HepG2 (cell line): Measurements from ENCODE around the gene DOK5. TPM values are rescaled to one million over a fixed set of nuclear protein-coding genes. Genes with fewer than 3 reads are reported as not detected.

Experiments
- ATAC-seq: fragments of 200-7000 bp; cut with Tn5 transposase; 3 replicates; pipeline ENCODE4 v1.9.1; 2020; ENCODE audit warnings: mild to moderate bottlenecking, moderate library complexity
- BruUV-seq: library from RNA; stranded (reverse); fragments of 400-500 nt; replicated peaks from 2 replicates; lab custom pipeline; 2021; lab: Mats Ljungman, UMichigan
- CTCF ChIA-PET: fragments of 300-600 bp; formaldehyde crosslinking; extraction: SDS; loops from one replicate; lab custom pipeline; 2021; ENCODE audit warnings: low total read pairs, inconsistent platforms, low intra/inter-chr PET ratio; lab: Yijun Ruan, JAX
- POLR2A ChIA-PET: fragments of 350-600 bp; sonication (Branson Sonifier 250); formaldehyde crosslinking; loops from one replicate; lab custom pipeline; 2020; ENCODE audit warnings: antibody characterized with exemption, inconsistent platforms; lab: Yijun Ruan, JAX
- DNase-seq: peaks from one replicate; pipeline ENCODE4 v3.0.0-alpha.2; 2015; ENCODE audit warnings: low spot score
- FAIRE-seq: peaks from 3 replicates; lab custom pipeline; 2011; peaks lifted over from hg19 to GRCh38; lab: Jason Lieb, UNC
- H2AFZ ChIP-seq: one replicate; pipeline ENCODE4 v1.6.1; 2011; ENCODE audit warnings: low read length, inconsistent platforms
- H3K27ac ChIP-seq: fragments of 300-600 bp; 3 replicates; pipeline ENCODE4 v1.8.0; 2011; ENCODE audit warnings: mixed run types, mild to moderate bottlenecking, mixed read lengths, low read length, inconsistent platforms; ENCODE audit not compliant: insufficient read depth; ENCODE audit errors: extremely low read length
- H3K27me3 ChIP-seq, 2 experiments: fragments of 200-600 bp in 1 of 2; 2 replicates in 1 of 2; 3 replicates in 1 of 2; pipeline versions ENCODE4 v1.6.0 to v1.8.0; 2011; ENCODE audit warnings: low read length in 2 of 2, mild to moderate bottlenecking in 2 of 2, moderate library complexity in 2 of 2, inconsistent platforms in 1 of 2; ENCODE audit not compliant: insufficient read depth in 2 of 2, control insufficient read depth in 1 of 2
- H3K36me3 ChIP-seq, 2 experiments: fragments of 200-600 bp in 1 of 2; replicated peaks in 1 of 2; 2 replicates in 1 of 2; 3 replicates in 1 of 2; pipeline versions ENCODE4 v1.5.1 to v1.8.0; 2011; ENCODE audit warnings: low read length in 2 of 2, inconsistent platforms in 1 of 2; ENCODE audit not compliant: insufficient read depth in 2 of 2, control insufficient read depth in 1 of 2
- H3K4me1 ChIP-seq: 2 replicates; pipeline ENCODE4 v1.5.1; 2012; ENCODE audit warnings: low read length, inconsistent platforms; ENCODE audit not compliant: insufficient read depth
- H3K4me2 ChIP-seq: 2 replicates; pipeline ENCODE4 v1.6.0; 2011; ENCODE audit warnings: low read depth, low read length, inconsistent platforms
- H3K4me3 ChIP-seq, 3 experiments: fragments of 200-600 bp in 1 of 3; sonication (generic), shearing (Covaris generic) in 1 of 3; replicated peaks in 1 of 3; 2 replicates each; pipeline ENCODE4 v1.5.1; 2011 to 2016; ENCODE audit warnings: low read length in 3 of 3, inconsistent platforms in 2 of 3, low read depth in 2 of 3, mild to moderate bottlenecking in 2 of 3, control low read depth in 1 of 3, mixed read lengths in 1 of 3; ENCODE audit not compliant: insufficient read depth in 1 of 3
- H3K79me2 ChIP-seq: one replicate; pipeline ENCODE4 v1.6.1; 2011; ENCODE audit warnings: low read length, inconsistent platforms; ENCODE audit not compliant: insufficient read depth
- H3K9ac ChIP-seq: 2 replicates; pipeline ENCODE4 v1.6.0; 2011; ENCODE audit warnings: mild to moderate bottlenecking, low read depth, low read length, inconsistent platforms; ENCODE audit not compliant: insufficient read depth
- H3K9me3 ChIP-seq: 2 replicates; pipeline ENCODE4 v1.5.1; 2012; ENCODE audit warnings: mild to moderate bottlenecking, low read length
- H4K20me1 ChIP-seq: 2 replicates; pipeline ENCODE4 v1.6.0; 2011; ENCODE audit warnings: inconsistent platforms, mild to moderate bottlenecking, low read length, moderate library complexity; ENCODE audit not compliant: insufficient read depth
- EZH2 ChIP-seq: conservative IDR thresholded peaks from 2 replicates; pipeline ENCODE4 v1.6.1; 2012; ENCODE audit warnings: mild to moderate bottlenecking, low read depth, low read length, moderate library complexity
- HNRNPL ChIP-seq: fragments of 200-400 bp; formaldehyde crosslinking; IDR thresholded peaks from 2 replicates; pipeline ENCODE4 v1.6.1; 2017; ENCODE audit warnings: mild to moderate bottlenecking, low read depth, low read length
- HNRNPLL ChIP-seq: fragments of 200-400 bp; formaldehyde crosslinking; IDR thresholded peaks from 2 replicates; pipeline ENCODE4 v1.6.1; 2017; ENCODE audit warnings: mild to moderate bottlenecking, low read depth, low read length; ENCODE audit not compliant: poor library complexity, severe bottlenecking
- KLF13 ChIP-seq: sonication (generic); formaldehyde crosslinking; IDR thresholded peaks from 2 replicates; pipeline ENCODE4 v1.4.0; 2020; ENCODE audit warnings: mild to moderate bottlenecking, missing genetic modification reagents
- RXRB ChIP-seq: IDR thresholded peaks from 2 replicates; pipeline ENCODE4 v1.6.1; 2016; ENCODE audit warnings: borderline replicate concordance, missing genetic modification reagents, missing compliant biosample characterization
- SNAI1 ChIP-seq: sonication (generic); formaldehyde crosslinking; IDR thresholded peaks from 2 replicates; pipeline ENCODE4 v1.5.0; 2020; ENCODE audit warnings: mild to moderate bottlenecking, missing genetic modification reagents, borderline replicate concordance
- ZNF17 ChIP-seq: sonication (generic); formaldehyde crosslinking; IDR thresholded peaks from 2 replicates; pipeline ENCODE4 v1.5.0; 2020; ENCODE audit warnings: mild to moderate bottlenecking, missing genetic modification reagents
- ZNF180 ChIP-seq: sonication (generic); formaldehyde crosslinking; IDR thresholded peaks from 2 replicates; pipeline ENCODE4 v1.4.0; 2020; ENCODE audit warnings: low read depth, missing genetic modification reagents, borderline replicate concordance
- ZNF652 ChIP-seq: IDR thresholded peaks from 2 replicates; pipeline ENCODE4 v1.6.1; 2016; ENCODE audit warnings: low read depth, borderline replicate concordance
- ZNF816 ChIP-seq: sonication (generic); formaldehyde crosslinking; IDR thresholded peaks from 2 replicates; pipeline ENCODE4 v1.8.0; 2022; ENCODE audit warnings: missing genetic modification reagents, mild to moderate bottlenecking, borderline replicate concordance
- WGBS: methylation state at CpG from one replicate; pipeline ENCODE4 v1.1.6; 2017; ENCODE audit warnings: low lambda C conversion rate; 5-methylcytosine and 5-hydroxymethylcytosine counted together
- in situ Hi-C: cut with HindIII; loops from 2 replicates; pipeline ENCODE4 v1.10.0; 2017; ENCODE audit warnings: low pct_unique_long_range_greater_than_20kb; ENCODE audit not compliant: extremely low pct_ligation_motif_present
- intact Hi-C: fragments of 100-400 bp; cut with micrococcal nuclease; formaldehyde crosslinking; loops from one replicate; pipeline ENCODE4 v1.10.0; 2022; ENCODE audit not compliant: unreplicated experiment
- polyA plus RNA-seq, 8 experiments: library from polyadenylated mRNA; depleted of rRNA in 3 of 8; stranded (reverse) in 7 of 8; unstranded in 1 of 8; fragments of >200 nt; fragmentation: Illumina TruSeq in 4 of 8; extraction: Trizol in 4 of 8; gene quantifications; 2 replicates each; pipeline versions ENCODE4 v1.2.1 to v1.2.3, GENCODE V29; 2011 to 2016; ENCODE audit warnings: low read depth in 4 of 8, missing spikeins in 1 of 8, mixed read lengths in 1 of 8; ENCODE audit not compliant: insufficient read depth in 1 of 8
- total RNA-seq, 5 experiments: library from RNA; depleted of rRNA; stranded (reverse); fragments of >200 nt; fragmentation: Illumina TruSeq; extraction: Trizol; gene quantifications; 2 replicates each; pipeline ENCODE4 v1.2.3, GENCODE V29; 2016; ENCODE audit warnings: low read depth in 1 of 5
- TF ChIP-seq, protein P1 (sequence below): sonication (generic); formaldehyde crosslinking; IDR thresholded peaks from 2 replicates; pipeline ENCODE4 v1.4.0; 2020; ENCODE audit warnings: low read depth, mild to moderate bottlenecking, missing genetic modification reagents
- TF ChIP-seq, protein P2 (sequence below): sonication (generic); formaldehyde crosslinking; IDR thresholded peaks from 2 replicates; pipeline ENCODE4 v1.5.0; 2020; ENCODE audit warnings: missing genetic modification reagents
- TF ChIP-seq, protein P3 (sequence below): sonication (generic); formaldehyde crosslinking; IDR thresholded peaks from 2 replicates; pipeline ENCODE4 v1.4.0; 2020; ENCODE audit warnings: missing genetic modification reagents

The DOK5 gene
- total and polyA plus RNA-seq, 2 of the 13 experiments (the other 11 are each of a cell fraction or from before 2014, with no cell fraction given): not detected

DNA sequence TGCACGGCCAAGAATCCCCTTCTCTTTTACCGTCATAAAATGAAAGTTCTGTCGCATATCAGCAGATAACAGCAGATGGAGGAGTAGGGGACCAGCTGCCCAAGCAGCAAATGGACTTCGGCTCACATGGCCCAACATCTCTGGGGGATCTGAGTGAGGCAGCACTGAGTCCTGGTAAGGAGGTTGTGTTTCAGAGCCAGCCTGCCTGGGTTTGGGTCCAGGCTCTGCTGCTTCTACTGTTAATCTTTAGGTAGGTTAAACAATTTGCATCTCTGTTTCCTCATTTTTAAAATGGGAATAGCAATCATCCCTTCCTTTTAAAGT, 193.6 kb downstream of the DOK5 start:
- no peak overlapping the region for H3K9ac ChIP-seq
- in situ Hi-C loops: loop anchor here (25.0 kb wide), 1 partner anchor 1893 kb away; no protein-coding TSS in a partner anchor
- TF ChIP-seq, protein P1, sequence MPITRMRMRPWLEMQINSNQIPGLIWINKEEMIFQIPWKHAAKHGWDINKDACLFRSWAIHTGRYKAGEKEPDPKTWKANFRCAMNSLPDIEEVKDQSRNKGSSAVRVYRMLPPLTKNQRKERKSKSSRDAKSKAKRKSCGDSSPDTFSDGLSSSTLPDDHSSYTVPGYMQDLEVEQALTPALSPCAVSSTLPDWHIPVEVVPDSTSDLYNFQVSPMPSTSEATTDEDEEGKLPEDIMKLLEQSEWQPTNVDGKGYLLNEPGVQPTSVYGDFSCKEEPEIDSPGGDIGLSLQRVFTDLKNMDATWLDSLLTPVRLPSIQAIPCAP (CRISPR knock-in tag): no peak
- no peak for TF ChIP-seq KLF13
- TF ChIP-seq ZNF652 (CRISPR knock-in tag): no peak
- TF ChIP-seq, protein P2, sequence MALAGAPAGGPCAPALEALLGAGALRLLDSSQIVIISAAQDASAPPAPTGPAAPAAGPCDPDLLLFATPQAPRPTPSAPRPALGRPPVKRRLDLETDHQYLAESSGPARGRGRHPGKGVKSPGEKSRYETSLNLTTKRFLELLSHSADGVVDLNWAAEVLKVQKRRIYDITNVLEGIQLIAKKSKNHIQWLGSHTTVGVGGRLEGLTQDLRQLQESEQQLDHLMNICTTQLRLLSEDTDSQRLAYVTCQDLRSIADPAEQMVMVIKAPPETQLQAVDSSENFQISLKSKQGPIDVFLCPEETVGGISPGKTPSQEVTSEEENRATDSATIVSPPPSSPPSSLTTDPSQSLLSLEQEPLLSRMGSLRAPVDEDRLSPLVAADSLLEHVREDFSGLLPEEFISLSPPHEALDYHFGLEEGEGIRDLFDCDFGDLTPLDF: no peak
- no peak for TF ChIP-seq ZNF816 (CRISPR knock-in tag)
- TF ChIP-seq HNRNPL: no peak
- TF ChIP-seq, protein P3, sequence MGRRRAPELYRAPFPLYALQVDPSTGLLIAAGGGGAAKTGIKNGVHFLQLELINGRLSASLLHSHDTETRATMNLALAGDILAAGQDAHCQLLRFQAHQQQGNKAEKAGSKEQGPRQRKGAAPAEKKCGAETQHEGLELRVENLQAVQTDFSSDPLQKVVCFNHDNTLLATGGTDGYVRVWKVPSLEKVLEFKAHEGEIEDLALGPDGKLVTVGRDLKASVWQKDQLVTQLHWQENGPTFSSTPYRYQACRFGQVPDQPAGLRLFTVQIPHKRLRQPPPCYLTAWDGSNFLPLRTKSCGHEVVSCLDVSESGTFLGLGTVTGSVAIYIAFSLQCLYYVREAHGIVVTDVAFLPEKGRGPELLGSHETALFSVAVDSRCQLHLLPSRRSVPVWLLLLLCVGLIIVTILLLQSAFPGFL (CRISPR knock-in tag): no peak
- no peak for TF ChIP-seq ZNF17 (CRISPR knock-in tag)
- TF ChIP-seq SNAI1 (CRISPR knock-in tag): no peak
- no peak for TF ChIP-seq RXRB (CRISPR knock-in tag)
- no peak for TF ChIP-seq HNRNPLL
- no peak for TF ChIP-seq ZNF180 (CRISPR knock-in tag)
- TF ChIP-seq EZH2: no peak
- no peak overlapping the region for H3K4me3 ChIP-seq
- no peaks in the 10 kb centered on the region for H4K20me1 ChIP-seq
- no peaks in the 10 kb centered on the region for H3K9me3 ChIP-seq
- no peaks in the 10 kb centered on the region for H3K36me3 ChIP-seq
- ATAC-seq (peak; percentile 40), DNase-seq (no peak), FAIRE-seq (no peak)
- no peak overlapping the region for H3K27ac ChIP-seq
- WGBS: 49% methylated on average over 4 of the region's 4 CpGs
- H3K27me3 ChIP-seq: no peaks in the 10 kb centered on the region
- H3K79me2 ChIP-seq: no peaks in the 10 kb centered on the region
- CTCF ChIA-PET: interaction anchor here (1.1 kb wide), 1 partner anchor 12 kb away, joined by 3 read pairs; no protein-coding TSS in a partner anchor
- POLR2A ChIA-PET: no interaction called here
- H3K4me1 ChIP-seq: peaks cover 5% of the 10 kb centered on the region; the same call in 1 of the 2 replicates
- BruUV-seq: no TSS peak
- intact Hi-C loops: loop anchor here (5.0 kb wide), 1 partner anchor 1578 kb away; the partner anchor contains the start of gene MC3R
- H2AFZ ChIP-seq: no peak overlapping the region
- peak overlapping the region; percentile 15; the same call in 1 of the 2 replicates for H3K4me2 ChIP-seq
